Rectal smooth muscle tissue (tissue), 1 donor: ENCODE measurements around the gene MRPS27.

ENCODE experiments used
- H3K27ac ChIP-seq: one replicate; pipeline ENCODE4 v1.7.0; 2013; ENCODE audit warnings: low read depth, low read length, inconsistent platforms
- H3K27me3 ChIP-seq: one replicate; pipeline ENCODE4 v1.7.0; 2013; ENCODE audit warnings: low read length; ENCODE audit not compliant: control insufficient read depth, insufficient read depth
- H3K36me3 ChIP-seq: one replicate; pipeline ENCODE4 v1.7.0; 2013; ENCODE audit warnings: low read length; ENCODE audit not compliant: control insufficient read depth, insufficient read depth
- H3K4me1 ChIP-seq: one replicate; pipeline ENCODE4 v1.7.0; 2013; ENCODE audit warnings: low read length; ENCODE audit not compliant: control insufficient read depth, insufficient read depth
- H3K4me3 ChIP-seq: one replicate; pipeline ENCODE4 v1.7.0; 2013; ENCODE audit warnings: low read length
- H3K9ac ChIP-seq: one replicate; pipeline ENCODE4 v1.7.0; 2013; ENCODE audit warnings: low read length

The MRPS27 gene

GRCh38 chr5:72228960-72229359, 91.1 kb downstream of the MRPS27 start:
- H3K36me3 ChIP-seq, result no peaks in the 10 kb centered on the region
- H3K9ac ChIP-seq, result no peak overlapping the region

GRCh38 chr5:72226950-72227349, 93.1 kb downstream of the MRPS27 start:
- Histone ChIP-seq H3K9ac (no peak overlapping the region), H3K36me3 (no peaks in the 10 kb centered on the region), H3K27ac (no peak overlapping the region), H3K27me3 (no peaks in the 10 kb centered on the region), H3K4me3 (no peak overlapping the region), H3K4me1 (no peaks in the 10 kb centered on the region)

More at GRCh38 chr5:72228960-72229359, 91.1 kb downstream of the MRPS27 start:
- Histone ChIP-seq H3K27ac (no peak overlapping the region), H3K4me1 (no peaks in the 10 kb centered on the region), H3K4me3 (no peak overlapping the region), H3K27me3 (no peaks in the 10 kb centered on the region)

- Histone ChIP-seq H3K4me1 (no peaks in the 10 kb centered on the region), H3K36me3 (peaks cover 4% of the 10 kb centered on the region)
Observed at GRCh38 chr5:72225741-72226140, 94.3 kb downstream of the MRPS27 start.

GRCh38 chr5:72224946-72225463, 95.0 kb downstream of the MRPS27 start:
- Histone ChIP-seq H3K4me3 (no peak overlapping the region), H3K27ac (no peak overlapping the region), H3K36me3 (peaks cover 9% of the 10 kb centered on the region)

More at GRCh38 chr5:72225741-72226140, 94.3 kb downstream of the MRPS27 start:
- Histone ChIP-seq H3K9ac (no peak overlapping the region), H3K27ac (no peak overlapping the region), H3K27me3 (no peaks in the 10 kb centered on the region), H3K4me3 (no peak overlapping the region)

GRCh38 chr5:72223371-72223770, 96.7 kb downstream of the MRPS27 start:
- Histone ChIP-seq H3K27me3 (no peaks in the 10 kb centered on the region), H3K4me1 (no peaks in the 10 kb centered on the region), H3K9ac (no peak overlapping the region), H3K27ac (no peak overlapping the region), H3K36me3 (peaks cover 17% of the 10 kb centered on the region), H3K4me3 (no peak overlapping the region)

More at GRCh38 chr5:72224946-72225463, 95.0 kb downstream of the MRPS27 start:
- Histone ChIP-seq H3K9ac (no peak overlapping the region), H3K27me3 (no peaks in the 10 kb centered on the region), H3K4me1 (no peaks in the 10 kb centered on the region)

- H3K36me3 ChIP-seq, result peaks cover 17% of the 10 kb centered on the region
- no peaks in the 10 kb centered on the region for H3K4me1 ChIP-seq
- no peak overlapping the region for H3K27ac ChIP-seq
- H3K4me3 ChIP-seq, result no peak overlapping the region
- no peak overlapping the region for H3K9ac ChIP-seq
- no peaks in the 10 kb centered on the region for H3K27me3 ChIP-seq
Observed at GRCh38 chr5:72222521-72222920, 97.5 kb downstream of the MRPS27 start.

- Histone ChIP-seq H3K9ac (no peak overlapping the region), H3K4me1 (no peaks in the 10 kb centered on the region), H3K4me3 (no peak overlapping the region), H3K27ac (no peak overlapping the region), H3K27me3 (no peaks in the 10 kb centered on the region), H3K36me3 (peaks cover 17% of the 10 kb centered on the region)
Observed at GRCh38 chr5:72221541-72221940, 98.5 kb downstream of the MRPS27 start.

- Histone ChIP-seq H3K4me1 (no peaks in the 10 kb centered on the region), H3K27me3 (no peaks in the 10 kb centered on the region), H3K4me3 (no peak overlapping the region), H3K9ac (no peak overlapping the region), H3K36me3 (peaks cover 17% of the 10 kb centered on the region), H3K27ac (no peak overlapping the region)
Observed at GRCh38 chr5:72221099-72221498, 98.9 kb downstream of the MRPS27 start.

GRCh38 chr5:72216756-72217155, 103.3 kb downstream of the MRPS27 start:
- no peaks in the 10 kb centered on the region for H3K27me3 ChIP-seq
- peaks cover 17% of the 10 kb centered on the region for H3K36me3 ChIP-seq
- no peak overlapping the region for H3K27ac ChIP-seq
- H3K9ac ChIP-seq, result no peak overlapping the region
- no peaks in the 10 kb centered on the region for H3K4me1 ChIP-seq
- H3K4me3 ChIP-seq, result no peak overlapping the region

- Histone ChIP-seq H3K27me3 (no peaks in the 10 kb centered on the region), H3K4me3 (no peak overlapping the region), H3K36me3 (peaks cover 4% of the 10 kb centered on the region), H3K27ac (no peak overlapping the region), H3K4me1 (peaks cover 3% of the 10 kb centered on the region), H3K9ac (no peak overlapping the region)
Observed at GRCh38 chr5:72214168-72214567, 105.9 kb downstream of the MRPS27 start.

- peaks cover under 1% of the 10 kb centered on the region for H3K36me3 ChIP-seq
- no peaks in the 10 kb centered on the region for H3K27me3 ChIP-seq
- no peak overlapping the region for H3K9ac ChIP-seq
- no peak overlapping the region for H3K27ac ChIP-seq
- no peak overlapping the region for H3K4me3 ChIP-seq
- peaks cover 3% of the 10 kb centered on the region for H3K4me1 ChIP-seq
Observed at GRCh38 chr5:72213482-72213881, 106.6 kb downstream of the MRPS27 start.

- peaks cover 3% of the 10 kb centered on the region for H3K4me1 ChIP-seq
- H3K27ac ChIP-seq, result no peak overlapping the region
- H3K9ac ChIP-seq, result no peak overlapping the region
- no peak overlapping the region for H3K4me3 ChIP-seq
- no peaks in the 10 kb centered on the region for H3K27me3 ChIP-seq
- H3K36me3 ChIP-seq, result no peaks in the 10 kb centered on the region
Observed at GRCh38 chr5:72212171-72212570, 107.9 kb downstream of the MRPS27 start.

- Histone ChIP-seq H3K4me1 (peaks cover 3% of the 10 kb centered on the region), H3K36me3 (no peaks in the 10 kb centered on the region), H3K4me3 (no peak overlapping the region), H3K27ac (no peak overlapping the region), H3K27me3 (no peaks in the 10 kb centered on the region), H3K9ac (no peak overlapping the region)
Observed at GRCh38 chr5:72210888-72211678, 109.0 kb downstream of the MRPS27 start.
